Measurements from ENCODE around the gene GLOD5.

- TF ChIP-seq ZFP30 (CRISPR knock-in tag; IDR thresholded peaks at IDR 0.05) = no peak
- no peak for TF ChIP-seq ARNTL (CRISPR knock-in tag; IDR thresholded peaks at IDR 0.05; ENCODE audit: borderline replicate concordance, low read depth)
- no peak for TF ChIP-seq PATZ1 (CRISPR knock-in tag; IDR thresholded peaks at IDR 0.05; ENCODE audit: borderline replicate concordance)
- TF ChIP-seq ZFP3 (CRISPR knock-in tag; IDR thresholded peaks at IDR 0.05) = no peak
- no peak for TF ChIP-seq OSR1 (CRISPR knock-in tag; IDR thresholded peaks at IDR 0.05)
- no peak for TF ChIP-seq RARB (CRISPR knock-in tag; IDR thresholded peaks at IDR 0.05)
- TF ChIP-seq ZNF8 (CRISPR knock-in tag; IDR thresholded peaks at IDR 0.05) = no peak
- no peak for TF ChIP-seq TSHZ2 (CRISPR knock-in tag; IDR thresholded peaks at IDR 0.05)
Observed at GRCh38 chrX:48776818-48777439, 15.4 kb downstream of the GLOD5 start.
